SH-SY5Y (cell line): ENCODE measurements around the gene KANSL1.

Source experiments
- GATA2 ChIP-seq: IDR thresholded peaks from 2 replicates; pipeline ENCODE4 v1.6.1; 2011; ENCODE audit warnings: mild to moderate bottlenecking, low read depth, low read length
- GATA3 ChIP-seq: IDR thresholded peaks from 2 replicates; pipeline ENCODE4 v1.6.1; 2011; ENCODE audit warnings: low read depth, mild to moderate bottlenecking, low read length, moderate library complexity

GRCh38 chr17:46193626-46194392 lies 580 bp upstream of the KANSL1 start:
- TF ChIP-seq GATA2 (no peak), GATA3 (no peak)
